Thymus (tissue), 11 donors: ENCODE measurements around the gene ITGA5. TPM values are rescaled to one million over a fixed set of nuclear protein-coding genes. Genes with fewer than 3 reads are reported as not detected.

Source experiments
- DNase-seq, 9 donors: peaks; one replicate each; pipeline ENCODE4 v3.0.0-alpha.2; 2013; ENCODE audit warnings: low spot score in 9 of 9, low read depth in 6 of 9, missing footprints in 1 of 9
- H3K27ac ChIP-seq, 2 donors: one replicate each; pipeline ENCODE4 v1.5.1; 2013; ENCODE audit warnings: control low read depth in 1 of 2, low read depth in 1 of 2, low read length in 1 of 2, mild to moderate bottlenecking in 1 of 2, moderate library complexity in 1 of 2
- H3K27me3 ChIP-seq, 2 donors: one replicate each; pipeline ENCODE4 v1.5.1; 2013; ENCODE audit warnings: low read length in 1 of 2; ENCODE audit not compliant: control insufficient read depth in 2 of 2, insufficient read depth in 1 of 2
- H3K36me3 ChIP-seq, 2 donors: one replicate each; pipeline ENCODE4 v1.5.1; 2013; ENCODE audit warnings: low read length in 1 of 2, mild to moderate bottlenecking in 1 of 2, moderate library complexity in 1 of 2; ENCODE audit not compliant: control insufficient read depth in 2 of 2, insufficient read depth in 2 of 2
- H3K4me1 ChIP-seq, 2 donors: one replicate each; pipeline ENCODE4 v1.5.1; 2013; ENCODE audit warnings: low read length in 2 of 2; ENCODE audit not compliant: control insufficient read depth in 2 of 2, insufficient read depth in 2 of 2
- H3K4me3 ChIP-seq, 2 donors: one replicate each; pipeline ENCODE4 v1.5.1; 2013; ENCODE audit warnings: low read length in 2 of 2, control low read depth in 1 of 2, mild to moderate bottlenecking in 1 of 2
- H3K9me3 ChIP-seq, 2 donors: one replicate each; pipeline ENCODE4 v1.5.1; 2013; ENCODE audit warnings: low read length in 1 of 2, mild to moderate bottlenecking in 1 of 2; ENCODE audit not compliant: control insufficient read depth in 2 of 2, insufficient read depth in 1 of 2
- WGBS: extraction: QIAGEN DNeasy Blood & Tissue Kit; methylation state at CpG from one replicate; pipeline ENCODE4 v1.1.7; 2013; 5-methylcytosine and 5-hydroxymethylcytosine counted together
- polyA plus RNA-seq: library from polyadenylated mRNA; stranded (reverse); fragments of 200-250 nt; gene quantifications from one replicate; pipeline ENCODE4 v1.2.3, GENCODE V29; 2013
- total RNA-seq: library from RNA; stranded (reverse); fragments of 120-200 nt; gene quantifications from one replicate; pipeline ENCODE4 v1.2.4, GENCODE V29; 2013
- donor health status: healthy.

The ITGA5 gene
- total and polyA plus RNA-seq, 2 donors: 16.7 to 25.0 TPM

DNA sequence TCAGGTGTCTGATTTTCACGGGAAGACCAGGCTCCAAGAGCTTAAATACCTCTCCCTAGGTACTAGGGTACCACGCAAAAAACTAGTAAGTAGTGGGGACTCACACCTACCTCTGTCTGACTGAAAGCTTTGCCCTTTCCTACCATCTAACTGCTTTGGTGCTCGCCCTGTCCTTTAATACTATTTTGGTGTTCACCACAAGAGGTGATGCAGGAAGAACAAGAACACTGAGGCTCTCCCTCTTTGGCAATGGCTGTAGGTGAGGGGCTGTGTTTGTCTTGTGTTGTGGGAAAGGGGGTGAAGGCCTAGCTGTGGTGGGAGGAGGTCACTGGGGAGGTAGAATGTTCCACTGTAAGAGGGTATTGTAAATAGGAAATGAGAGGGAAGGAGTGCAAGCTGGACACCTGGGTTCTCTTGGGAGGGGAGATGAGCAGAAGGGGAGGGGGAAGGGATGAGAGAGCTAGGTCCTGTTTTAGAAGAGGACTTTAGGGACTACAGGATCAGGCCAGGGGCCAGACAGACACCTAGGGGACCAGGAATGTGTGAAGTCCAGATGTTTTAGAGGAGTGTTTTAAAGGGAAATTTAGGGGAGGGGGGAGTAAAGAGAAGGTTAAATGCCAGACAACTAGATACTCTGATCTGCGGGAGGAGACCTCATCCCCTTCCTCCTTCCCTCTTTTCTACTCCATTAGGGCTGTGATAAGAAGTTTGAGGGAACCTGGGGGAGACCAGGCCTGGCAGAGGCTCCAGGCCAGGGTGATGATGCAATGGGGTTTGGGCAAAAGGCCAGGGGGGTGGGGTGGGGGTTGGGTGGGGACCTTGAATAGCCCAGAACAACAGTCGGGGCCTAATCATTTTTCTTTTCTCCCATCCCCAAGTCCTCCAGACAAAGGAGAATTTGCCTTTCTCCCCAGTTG lies 2.1 kb downstream of the ITGA5 start:
- H3K4me1 ChIP-seq: peaks cover 63 to 80% of the 10 kb centered on the region in 2 donors
- peaks cover 0 to 3% of the 10 kb centered on the region in 2 donors for H3K36me3 ChIP-seq
- peaks cover 0 to 14% of the 10 kb centered on the region in 2 donors for H3K27me3 ChIP-seq
- H3K27ac ChIP-seq: peak overlapping the region; percentile 45 to 79
- DNase-seq: no peak
- 48% methylated on average over 5 of the region's 5 CpGs for whole genome bisulfite sequencing
- H3K9me3 ChIP-seq: peaks cover 0 to 4% of the 10 kb centered on the region in 2 donors
- H3K4me3 ChIP-seq: peak overlapping the region; percentile 81 to 88

DNA sequence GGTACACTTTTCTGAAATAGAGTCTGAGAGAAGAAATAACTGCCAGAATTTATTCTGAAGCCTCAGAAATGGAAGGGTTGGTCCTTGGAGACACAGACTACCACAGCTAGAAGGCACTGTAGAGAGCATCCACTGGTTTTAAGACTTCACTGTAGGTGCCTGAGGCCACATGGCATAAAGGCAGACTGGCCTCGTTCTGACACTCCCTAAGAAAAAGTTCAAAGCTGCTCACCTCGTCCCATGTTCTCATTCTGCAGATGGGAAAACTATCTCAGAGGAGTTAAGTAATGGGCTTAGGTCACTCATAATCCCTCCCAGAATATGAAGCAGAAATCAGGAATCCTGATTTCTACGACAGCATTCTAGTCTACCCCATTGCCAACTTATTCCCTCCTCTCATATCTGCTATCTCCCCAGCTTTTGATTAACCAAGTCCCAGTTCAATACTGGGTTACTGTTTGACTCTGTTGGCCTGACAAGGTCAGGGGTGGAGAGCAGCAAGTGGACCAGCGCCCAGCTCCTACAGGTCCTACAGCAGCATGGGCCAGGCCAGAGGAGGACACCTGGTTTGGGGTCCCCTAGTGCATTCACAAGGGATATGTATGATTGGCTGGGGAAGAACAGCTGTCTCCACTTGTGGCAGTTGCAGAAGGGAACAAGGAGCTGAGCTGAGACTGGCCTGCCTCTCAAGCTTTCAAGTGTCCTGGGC lies 3.7 kb downstream of the ITGA5 start:
- Histone ChIP-seq H3K36me3 (peaks cover 3 to 5% of the 10 kb centered on the region in 2 donors), H3K27ac (peak overlapping the region; percentile 77 to 78), H3K27me3 (peaks cover 0 to 14% of the 10 kb centered on the region in 2 donors), H3K4me3 (no peak overlapping the region), H3K9me3 (peaks cover 0 to 4% of the 10 kb centered on the region in 2 donors), H3K4me1 (peaks cover 62 to 82% of the 10 kb centered on the region in 2 donors)
- 55% methylated on average over 4 of the region's 4 CpGs for WGBS
- peak in 1 of 9 donors; percentile 47 for DNase-seq

DNA sequence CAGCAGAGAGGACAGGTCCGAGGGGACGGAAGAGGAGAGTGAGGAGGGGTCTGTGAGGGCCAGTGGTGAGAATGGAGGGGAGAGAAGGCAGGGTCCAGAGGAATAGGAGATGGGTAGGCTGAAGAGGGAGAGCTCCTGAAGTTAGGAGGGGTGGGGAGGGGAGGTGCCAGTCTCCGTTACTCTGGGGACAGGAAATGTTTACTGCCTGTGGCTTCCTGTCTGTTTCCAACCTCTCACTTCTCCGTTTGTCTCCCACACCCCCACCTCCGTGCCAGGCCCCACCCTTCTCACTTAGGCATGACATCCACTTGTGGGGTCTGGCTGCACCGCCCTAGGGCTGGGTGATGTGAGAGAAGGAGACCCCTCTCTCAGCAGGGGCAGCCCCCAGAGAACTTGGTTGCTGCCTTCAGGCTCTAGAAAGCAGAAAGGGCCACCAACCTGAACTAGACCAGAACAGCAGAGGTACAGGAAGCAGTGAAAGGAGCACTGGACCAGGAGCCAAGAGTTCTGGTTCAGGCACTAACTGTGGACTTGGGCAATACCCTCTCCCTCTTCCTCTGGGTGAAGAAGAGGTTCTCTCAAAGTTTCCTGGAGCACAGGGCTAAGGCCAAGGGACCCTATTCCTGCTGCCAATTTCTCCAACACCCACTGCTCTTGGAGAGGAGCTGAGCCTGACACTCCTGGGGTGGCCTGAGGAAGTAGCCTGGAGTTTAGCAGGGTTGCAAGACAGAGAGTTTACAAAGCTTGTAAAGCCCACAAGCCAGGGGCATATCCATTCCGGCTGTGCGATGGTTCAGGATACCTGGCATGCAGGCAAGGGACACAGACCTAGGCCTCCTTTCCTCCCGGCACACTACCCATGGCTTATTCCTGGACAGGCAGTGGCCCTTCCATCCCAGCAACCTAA lies 5.5 kb downstream of the ITGA5 start:
- peak in 7 of 9 donors; percentile 54 to 91 (median 76) for DNase-seq

DNA sequence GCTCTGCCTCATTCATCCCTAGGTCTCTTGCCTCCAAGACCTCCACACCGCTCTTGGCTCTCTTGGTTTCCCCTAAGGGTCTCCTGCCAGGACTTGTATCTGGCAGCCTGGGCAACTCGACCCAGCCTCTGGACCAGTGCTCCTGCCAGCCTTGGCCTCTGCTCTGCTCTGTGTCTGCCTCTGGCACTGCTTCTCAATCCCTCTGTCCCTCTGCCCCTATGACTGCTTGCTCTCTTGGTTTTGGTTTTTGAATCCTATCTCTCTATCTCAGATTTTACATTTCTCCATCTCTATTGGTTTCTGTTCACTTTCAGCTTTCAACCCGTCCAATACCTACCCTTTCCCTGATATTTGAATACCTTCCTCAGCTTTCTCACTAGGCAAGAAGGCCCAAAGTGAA lies 6.3 kb downstream of the ITGA5 start:
- Histone ChIP-seq H3K36me3 (peaks cover 15 to 20% of the 10 kb centered on the region in 2 donors), H3K4me3 (peak overlapping the region; percentile 26 to 28), H3K27me3 (no peaks in the 10 kb centered on the region), H3K9me3 (peaks cover 0 to 4% of the 10 kb centered on the region in 2 donors), H3K27ac (peak overlapping the region; percentile 88 to 91), H3K4me1 (peaks cover 51 to 66% of the 10 kb centered on the region in 2 donors)
- DNase-seq: no peak
- 59% methylated on average over 3 of the region's 3 CpGs for WGBS

More for the DNA sequence above, 5.5 kb downstream of the ITGA5 start:
- H3K27ac ChIP-seq: peak overlapping the region; percentile 88 to 91
- H3K4me3 ChIP-seq: peak overlapping the region; percentile 26 to 28
- peaks cover 0 to under 1% of the 10 kb centered on the region in 2 donors for H3K27me3 ChIP-seq
- peaks cover 0 to 4% of the 10 kb centered on the region in 2 donors for H3K9me3 ChIP-seq
- peaks cover 52 to 70% of the 10 kb centered on the region in 2 donors for H3K4me1 ChIP-seq
- 32% methylated on average over 9 of the region's 9 CpGs for WGBS
- peaks cover 12 to 15% of the 10 kb centered on the region in 2 donors for H3K36me3 ChIP-seq

DNA sequence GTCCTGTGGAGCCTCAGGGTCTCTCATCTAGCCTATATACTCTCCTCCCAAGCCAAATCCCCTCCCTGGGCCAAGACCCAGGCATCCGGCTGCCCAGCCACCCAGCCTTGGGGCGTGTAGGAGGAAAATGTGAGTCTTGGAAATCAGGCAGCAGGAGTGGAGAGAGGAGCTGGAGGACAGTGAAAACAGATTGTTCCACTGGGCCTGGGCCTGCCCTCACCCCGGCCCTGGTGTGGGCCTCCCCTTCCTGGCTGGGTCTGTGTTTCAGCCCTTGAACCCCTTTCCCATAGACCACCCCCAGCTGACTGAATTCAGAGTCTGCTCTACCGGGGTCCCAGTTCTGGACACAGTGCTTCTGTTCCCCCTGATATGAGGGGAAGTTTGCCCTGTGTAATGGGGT lies 6.7 kb downstream of the ITGA5 start:
- DNase-seq: no peak
- Histone ChIP-seq H3K4me1 (peaks cover 47 to 61% of the 10 kb centered on the region in 2 donors), H3K27me3 (no peaks in the 10 kb centered on the region), H3K36me3 (peaks cover 17 to 24% of the 10 kb centered on the region in 2 donors), H3K27ac (peak overlapping the region; percentile 88 to 91), H3K9me3 (peaks cover 0 to 4% of the 10 kb centered on the region in 2 donors), H3K4me3 (peak overlapping the region in 1 of 2 donors; percentile 2)
- WGBS: 56% methylated on average over 4 of the region's 4 CpGs

DNA sequence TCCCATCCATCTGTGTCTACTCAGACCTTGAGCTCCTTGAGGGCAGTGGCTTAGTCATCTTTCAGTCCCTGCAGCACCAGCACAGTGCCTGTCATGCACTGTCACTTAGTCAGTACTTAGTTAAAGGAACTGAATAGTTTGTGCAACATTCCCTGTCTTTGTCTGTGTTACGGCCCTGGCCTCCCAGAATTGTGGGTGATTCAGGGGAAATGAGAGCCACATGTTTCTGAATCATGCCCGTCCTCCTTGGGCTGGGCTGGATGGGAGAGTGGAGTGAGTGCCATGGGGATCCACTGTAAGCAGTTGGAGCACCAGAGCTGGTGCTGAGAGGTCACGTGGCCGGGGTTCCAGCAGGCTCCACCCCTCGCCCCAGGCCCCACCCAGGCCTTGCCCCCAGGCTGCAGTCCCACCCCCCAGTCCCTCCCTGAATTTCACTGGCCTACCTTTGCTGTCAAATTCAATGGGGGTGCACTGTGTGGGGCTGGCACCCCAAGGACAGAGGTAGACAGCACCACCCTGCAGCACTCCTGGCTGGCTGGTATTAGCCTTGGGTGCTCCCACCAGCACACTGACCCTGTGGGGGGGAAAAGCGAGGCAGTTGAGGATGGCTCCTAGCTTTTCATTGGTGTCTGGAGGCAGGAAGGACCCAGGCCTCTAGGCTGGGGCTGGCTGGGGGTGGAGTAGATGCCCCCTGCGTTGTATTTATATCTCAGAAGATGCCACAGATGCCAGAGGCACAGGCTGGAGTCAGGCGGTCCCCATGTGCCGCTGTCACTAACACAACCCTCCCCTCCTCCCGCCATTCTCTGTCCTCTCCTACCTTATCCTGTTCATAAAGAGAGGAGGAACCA lies 7.5 kb downstream of the ITGA5 start:
- H3K27ac ChIP-seq: peak overlapping the region; percentile 88 to 91
- peak in 1 of 9 donors; percentile 65 for DNase-seq
- peaks cover 0 to 4% of the 10 kb centered on the region in 2 donors for H3K9me3 ChIP-seq
- H3K27me3 ChIP-seq: no peaks in the 10 kb centered on the region
- peaks cover 39 to 54% of the 10 kb centered on the region in 2 donors for H3K4me1 ChIP-seq
- peaks cover 17 to 30% of the 10 kb centered on the region in 2 donors for H3K36me3 ChIP-seq
- H3K4me3 ChIP-seq: no peak overlapping the region
- WGBS: 38% methylated on average over 10 of the region's 10 CpGs

DNA sequence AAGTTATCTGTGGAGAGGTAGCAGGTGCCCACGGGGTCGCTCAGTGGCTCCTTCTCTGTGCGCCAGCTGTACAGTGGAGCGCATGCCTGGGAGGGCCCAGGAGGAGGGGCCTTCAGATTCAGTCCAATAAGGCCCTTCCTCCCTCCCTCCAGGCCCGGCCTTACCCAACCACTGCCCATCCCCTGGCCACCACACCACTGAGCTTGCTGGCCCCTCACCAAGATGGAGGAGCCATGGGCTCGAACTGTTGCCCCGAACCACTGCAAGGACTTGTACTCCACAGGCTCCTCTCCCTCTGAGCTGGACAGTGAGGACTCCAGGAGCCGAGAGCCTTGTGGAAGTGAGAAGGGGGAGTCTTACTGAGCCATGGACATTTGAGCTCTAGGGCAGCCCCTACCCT lies 9.8 kb downstream of the ITGA5 start:
- Histone ChIP-seq H3K27ac (no peak overlapping the region), H3K4me3 (no peak overlapping the region), H3K4me1 (peaks cover 29 to 37% of the 10 kb centered on the region in 2 donors)

More for the DNA sequence above, 9.8 kb downstream of the ITGA5 start:
- Histone ChIP-seq H3K9me3 (peaks cover 0 to 4% of the 10 kb centered on the region in 2 donors), H3K36me3 (peaks cover 26 to 47% of the 10 kb centered on the region in 2 donors), H3K27me3 (no peaks in the 10 kb centered on the region)
- 97% methylated on average over 8 of the region's 8 CpGs for WGBS
- DNase-seq: no peak
